ENCODE measurements around the gene TMEM240. TPM values are rescaled to one million over a fixed set of nuclear protein-coding genes. Genes with fewer than 3 reads are reported as not detected.
A peak's percentile ranks its signal among the peaks of the same experiment; 100 is the strongest.

Gene TMEM240
- total RNA-seq, 4 donors from 2014 or later: 3.6 TPM; not detected in 3

DNA sequence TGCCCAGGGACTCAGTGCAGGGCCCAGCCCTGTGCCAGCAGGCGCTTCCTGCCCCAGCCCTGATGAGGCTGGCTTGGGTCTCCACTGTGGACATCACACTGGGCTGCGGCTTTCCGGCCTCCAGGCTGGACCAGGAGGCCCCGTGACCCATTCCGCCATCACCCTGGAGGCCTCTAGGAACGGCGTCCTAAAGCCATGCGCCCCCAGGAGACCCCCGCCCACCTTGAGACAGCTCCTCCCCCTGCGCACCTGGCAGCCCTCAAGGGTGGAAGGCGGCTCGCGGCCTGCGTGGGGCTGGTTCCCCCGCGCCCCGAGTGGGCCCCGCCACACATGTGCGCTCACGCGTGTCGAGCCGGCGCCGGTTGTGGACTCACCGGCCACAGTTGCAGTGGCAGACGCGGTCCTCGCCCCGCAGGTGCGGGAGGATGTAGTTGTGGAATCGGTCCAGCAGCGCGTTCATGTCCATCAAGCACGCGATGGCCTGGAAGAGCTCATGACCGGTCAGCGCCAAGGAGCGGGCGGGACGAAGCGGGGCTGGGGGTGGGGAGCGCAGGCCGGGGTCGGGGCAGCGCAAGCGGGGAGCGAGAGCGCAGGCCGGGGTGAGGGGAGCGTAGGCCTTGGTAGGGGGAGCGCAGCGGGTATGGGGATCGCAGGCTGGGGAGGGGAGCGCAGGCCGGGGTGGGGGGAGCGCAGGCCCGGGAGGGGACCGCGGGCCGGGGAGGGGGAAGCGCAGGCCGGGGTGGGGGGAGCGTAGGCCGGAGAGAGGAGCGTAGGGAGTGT lies 924 bp downstream of the TMEM240 start:
- Histone ChIP-seq H3K4me3 (peak overlapping the region; percentile 42 to 62 (median 59)), H3K27me3 (no peaks in the 10 kb centered on the region), H3K27ac (peak overlapping the region in 3 of 4 donors; percentile 8 to 56 (median 55)), H3K4me1 (peaks cover 0 to 24% (median 9%) of the 10 kb centered on the region in 4 donors), H3K9me3 (no peaks in the 10 kb centered on the region), H3K36me3 (peaks cover 0 to 20% (median 0%) of the 10 kb centered on the region in 3 donors)
- no peak for DNase-seq
- no peak for TF ChIP-seq POLR2A (IDR thresholded peaks at IDR 0.05)
- TF ChIP-seq, protein P1, sequence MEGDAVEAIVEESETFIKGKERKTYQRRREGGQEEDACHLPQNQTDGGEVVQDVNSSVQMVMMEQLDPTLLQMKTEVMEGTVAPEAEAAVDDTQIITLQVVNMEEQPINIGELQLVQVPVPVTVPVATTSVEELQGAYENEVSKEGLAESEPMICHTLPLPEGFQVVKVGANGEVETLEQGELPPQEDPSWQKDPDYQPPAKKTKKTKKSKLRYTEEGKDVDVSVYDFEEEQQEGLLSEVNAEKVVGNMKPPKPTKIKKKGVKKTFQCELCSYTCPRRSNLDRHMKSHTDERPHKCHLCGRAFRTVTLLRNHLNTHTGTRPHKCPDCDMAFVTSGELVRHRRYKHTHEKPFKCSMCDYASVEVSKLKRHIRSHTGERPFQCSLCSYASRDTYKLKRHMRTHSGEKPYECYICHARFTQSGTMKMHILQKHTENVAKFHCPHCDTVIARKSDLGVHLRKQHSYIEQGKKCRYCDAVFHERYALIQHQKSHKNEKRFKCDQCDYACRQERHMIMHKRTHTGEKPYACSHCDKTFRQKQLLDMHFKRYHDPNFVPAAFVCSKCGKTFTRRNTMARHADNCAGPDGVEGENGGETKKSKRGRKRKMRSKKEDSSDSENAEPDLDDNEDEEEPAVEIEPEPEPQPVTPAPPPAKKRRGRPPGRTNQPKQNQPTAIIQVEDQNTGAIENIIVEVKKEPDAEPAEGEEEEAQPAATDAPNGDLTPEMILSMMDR (IDR thresholded peaks at IDR 0.05): no peak

- peaks cover 0 to 20% (median 0%) of the 10 kb centered on the region in 3 donors for H3K36me3 ChIP-seq
- H3K9me3 ChIP-seq: no peaks in the 10 kb centered on the region
- H3K4me1 ChIP-seq: peaks cover 0 to 24% (median 9%) of the 10 kb centered on the region in 4 donors
- no peaks in the 10 kb centered on the region for H3K27me3 ChIP-seq
- no peak for DNase-seq
- no peak overlapping the region for H3K27ac ChIP-seq
- H3K4me3 ChIP-seq: peak overlapping the region in 1 of 4 donors; percentile 62
- no peak for TF ChIP-seq POLR2A (IDR thresholded peaks at IDR 0.05)
- TF ChIP-seq, protein P1 (IDR thresholded peaks at IDR 0.05): no peak
These were observed 1.5 kb downstream of the TMEM240 start for GRCh38 chr1:1538989-1539309.

DNA sequence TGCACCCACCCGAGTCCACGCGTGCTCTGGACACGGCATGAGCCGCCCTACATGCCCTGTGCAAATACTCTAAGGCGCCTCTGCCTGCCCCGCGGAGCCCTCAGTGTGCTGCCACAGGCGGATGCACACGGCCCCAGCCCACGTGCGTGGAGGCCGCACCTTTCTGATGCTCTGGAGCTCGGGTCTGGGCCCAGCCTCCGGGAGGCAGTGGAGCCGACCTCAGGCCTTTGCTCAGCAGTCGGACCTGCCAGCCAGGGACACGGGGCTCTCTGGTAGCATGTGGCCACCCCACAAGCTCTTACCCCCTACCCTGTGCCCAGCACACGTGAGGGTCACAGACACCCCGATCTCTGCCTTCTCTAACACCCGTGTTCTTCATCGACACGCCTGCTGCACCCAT lies 2.1 kb downstream of the TMEM240 start:
- TF ChIP-seq POLR2A (IDR thresholded peaks at IDR 0.05): no peak
- TF ChIP-seq, protein P1 (IDR thresholded peaks at IDR 0.05): no peak
- H3K36me3 ChIP-seq: peaks cover 0 to 20% (median 0%) of the 10 kb centered on the region in 3 donors
- H3K4me1 ChIP-seq: peaks cover 0 to 24% (median 9%) of the 10 kb centered on the region in 4 donors
- no peak overlapping the region for H3K27ac ChIP-seq
- H3K9me3 ChIP-seq: no peaks in the 10 kb centered on the region
- no peak for DNase-seq
- no peaks in the 10 kb centered on the region for H3K27me3 ChIP-seq
- no peak overlapping the region for H3K4me3 ChIP-seq

GRCh38 chr1:1537626-1538250 lies 2.7 kb downstream of the TMEM240 start:
- no peak overlapping the region for H3K27ac ChIP-seq
- no peak overlapping the region for H3K4me3 ChIP-seq
- no peak for DNase-seq
- no peaks in the 10 kb centered on the region for H3K27me3 ChIP-seq
- peaks cover 0 to 24% (median 9%) of the 10 kb centered on the region in 4 donors for H3K4me1 ChIP-seq
- H3K36me3 ChIP-seq: peaks cover 0 to 14% (median 0%) of the 10 kb centered on the region in 3 donors
- H3K9me3 ChIP-seq: no peaks in the 10 kb centered on the region
- TF ChIP-seq, protein P1 (IDR thresholded peaks at IDR 0.05): no peak
- TF ChIP-seq POLR2A (IDR thresholded peaks at IDR 0.05): no peak

DNA sequence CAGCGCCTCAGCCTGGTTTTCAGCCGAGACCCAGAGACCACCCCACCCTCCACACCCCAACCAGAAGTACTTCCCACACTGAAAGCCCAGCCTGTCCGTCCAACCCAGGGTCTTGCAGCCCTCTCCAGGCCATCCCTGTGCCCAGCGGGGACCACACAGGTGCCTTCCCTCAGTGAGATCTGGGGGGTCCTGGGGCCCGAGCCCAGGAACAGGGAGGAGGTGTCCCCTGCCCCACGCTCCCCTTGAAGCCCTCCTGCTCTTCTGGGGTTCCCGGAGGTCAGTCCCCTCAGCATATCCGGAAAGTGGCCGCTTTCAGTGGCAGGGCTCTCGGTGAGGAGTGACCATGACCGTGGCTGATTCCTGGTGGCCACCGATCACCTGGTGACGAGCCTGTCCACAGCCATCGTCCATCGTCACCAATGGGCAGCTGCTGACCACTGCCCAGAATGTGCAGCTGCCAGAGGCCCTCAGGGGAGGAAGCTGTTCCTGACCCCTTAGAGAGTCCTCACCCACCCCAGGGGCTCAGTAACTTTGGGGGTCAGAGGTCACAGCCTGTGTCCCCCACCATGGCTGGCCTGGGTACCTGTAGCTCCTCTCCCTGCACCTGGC lies 3.4 kb downstream of the TMEM240 start:
- no peak for DNase-seq
- H3K9me3 ChIP-seq: no peaks in the 10 kb centered on the region
- peaks cover 0 to 7% (median 0%) of the 10 kb centered on the region in 3 donors for H3K36me3 ChIP-seq
- peaks cover 0 to 24% (median 9%) of the 10 kb centered on the region in 4 donors for H3K4me1 ChIP-seq
- no peak for TF ChIP-seq POLR2A (IDR thresholded peaks at IDR 0.05)
- TF ChIP-seq, protein P1 (IDR thresholded peaks at IDR 0.05): no peak
- no peak overlapping the region for H3K27ac ChIP-seq
- no peak overlapping the region for H3K4me3 ChIP-seq
- H3K27me3 ChIP-seq: no peaks in the 10 kb centered on the region

Measured in Peyer's patch (tissue), 4 donors.